Testis (tissue), 3 donors: ENCODE data around the gene PSMD2. TPM values are rescaled to one million over a fixed set of nuclear protein-coding genes. Genes with fewer than 3 reads are reported as not detected.

Experiments
- DNase-seq: peaks from one replicate; pipeline ENCODE4 v3.0.0-alpha.2; 2019
- H3K27ac ChIP-seq, 2 donors: fragments of 200-600 bp; sonication (generic); one replicate each; pipeline ENCODE4 v1.5.1; 2019
- H3K27me3 ChIP-seq: fragments of 200-600 bp; sonication (generic); one replicate; pipeline ENCODE4 v1.5.1; 2019
- H3K36me3 ChIP-seq: fragments of 200-600 bp; sonication (generic); one replicate; pipeline ENCODE4 v1.5.1; 2017; ENCODE audit warnings: low read depth; ENCODE audit errors: missing control alignments
- H3K4me1 ChIP-seq: fragments of 200-600 bp; sonication (generic); one replicate; pipeline ENCODE4 v1.5.1; 2019
- H3K4me3 ChIP-seq, 2 donors: fragments of 200-600 bp; sonication (generic); one replicate each; pipeline ENCODE4 v1.5.1; 2017 to 2019
- H3K9me3 ChIP-seq: fragments of 200-600 bp; sonication (generic); one replicate; pipeline ENCODE4 v1.5.1; 2017
- POLR2A ChIP-seq: fragments of 450-650 bp; IDR thresholded peaks from one replicate; pipeline ENCODE4 v1.6.1; 2017; ENCODE audit warnings: antibody characterized with exemption, mild to moderate bottlenecking, moderate library complexity
- WGBS, 2 donors: methylation state at CpG; one replicate each; pipeline ENCODE4 v1.1.5; 2018; 5-methylcytosine and 5-hydroxymethylcytosine counted together
- intact Hi-C: fragments of 100-400 bp; cut with DNase I; formaldehyde crosslinking; loops from one replicate; pipeline ENCODE4 v1.15.1; 2023; ENCODE audit warnings: low total_unique reads
- polyA plus RNA-seq: library from polyadenylated mRNA; stranded (reverse); fragments of 350-450 nt; fragmentation: Illumina TruSeq; extraction: RNeasy Lipid Tissue Mini Kit (QIAGEN cat#74804); gene quantifications from one replicate; pipeline ENCODE4 v1.2.3, GENCODE V29; 2014; ENCODE audit warnings: low read depth, low replicate concordance; ENCODE audit not compliant: insufficient read depth
- total RNA-seq, 2 donors: library from RNA; depleted of rRNA; stranded (reverse); fragments of >200 nt; gene quantifications; one replicate each; pipeline ENCODE4 v1.2.3, GENCODE V29; 2016
- TF ChIP-seq, protein P1 (sequence below), 3 experiments: fragments of 450-650 bp in 2 of 3; fragments of 200-600 bp in 1 of 3; sonication (generic) in 1 of 3; IDR thresholded peaks; one replicate each; pipeline ENCODE4 v1.5.1; 2016 to 2019; ENCODE audit warnings: antibody characterized with exemption in 3 of 3, mild to moderate bottlenecking in 2 of 3, moderate library complexity in 1 of 3

Gene PSMD2
- total and polyA plus RNA-seq, 3 donors from 2014 or later = 289 to 379 (median 339) TPM

- TF ChIP-seq, protein P1, sequence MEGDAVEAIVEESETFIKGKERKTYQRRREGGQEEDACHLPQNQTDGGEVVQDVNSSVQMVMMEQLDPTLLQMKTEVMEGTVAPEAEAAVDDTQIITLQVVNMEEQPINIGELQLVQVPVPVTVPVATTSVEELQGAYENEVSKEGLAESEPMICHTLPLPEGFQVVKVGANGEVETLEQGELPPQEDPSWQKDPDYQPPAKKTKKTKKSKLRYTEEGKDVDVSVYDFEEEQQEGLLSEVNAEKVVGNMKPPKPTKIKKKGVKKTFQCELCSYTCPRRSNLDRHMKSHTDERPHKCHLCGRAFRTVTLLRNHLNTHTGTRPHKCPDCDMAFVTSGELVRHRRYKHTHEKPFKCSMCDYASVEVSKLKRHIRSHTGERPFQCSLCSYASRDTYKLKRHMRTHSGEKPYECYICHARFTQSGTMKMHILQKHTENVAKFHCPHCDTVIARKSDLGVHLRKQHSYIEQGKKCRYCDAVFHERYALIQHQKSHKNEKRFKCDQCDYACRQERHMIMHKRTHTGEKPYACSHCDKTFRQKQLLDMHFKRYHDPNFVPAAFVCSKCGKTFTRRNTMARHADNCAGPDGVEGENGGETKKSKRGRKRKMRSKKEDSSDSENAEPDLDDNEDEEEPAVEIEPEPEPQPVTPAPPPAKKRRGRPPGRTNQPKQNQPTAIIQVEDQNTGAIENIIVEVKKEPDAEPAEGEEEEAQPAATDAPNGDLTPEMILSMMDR (IDR thresholded peaks at IDR 0.05) = no peak
- no peak for TF ChIP-seq POLR2A
- no peaks in the 10 kb centered on the region for H3K27me3 ChIP-seq
- H3K27ac ChIP-seq = peak overlapping the region; percentile 96 to 98
- H3K4me1 ChIP-seq = peaks cover 31% of the 10 kb centered on the region
- 32 to 40% methylated on average over 3 to 4 of the region's 4 CpGs for WGBS, 2 donors
- no peaks in the 10 kb centered on the region for H3K36me3 ChIP-seq
- no peak for DNase-seq
- H3K9me3 ChIP-seq = no peaks in the 10 kb centered on the region
- intact Hi-C loops = no loop called here
- peak overlapping the region; percentile 77 to 95 for H3K4me3 ChIP-seq
These were observed 36.2 kb downstream of the PSMD2 start for GRCh38 chr3:184335291-184335660.

GRCh38 chr3:184335661-184336546 lies 36.9 kb downstream of the PSMD2 start:
- no peaks in the 10 kb centered on the region for H3K27me3 ChIP-seq
- peak overlapping the region; percentile 96 to 98 for H3K27ac ChIP-seq
- H3K9me3 ChIP-seq = no peaks in the 10 kb centered on the region
- peaks cover 31% of the 10 kb centered on the region for H3K4me1 ChIP-seq
- H3K4me3 ChIP-seq = peak overlapping the region; percentile 77 to 95
- H3K36me3 ChIP-seq = no peaks in the 10 kb centered on the region
- WGBS, 2 donors = 0% methylated on average over 6 to 66 of the region's 77 CpGs
- peak; percentile 94 for DNase-seq
- intact Hi-C loops = no loop called here
- TF ChIP-seq POLR2A = peak; percentile 86
- TF ChIP-seq, protein P1 (IDR thresholded peaks at IDR 0.05) = no peak

GRCh38 chr3:184336547-184337398 lies 37.7 kb downstream of the PSMD2 start:
- H3K4me3 ChIP-seq = peak overlapping the region; percentile 77 to 95
- no peaks in the 10 kb centered on the region for H3K9me3 ChIP-seq
- peak overlapping the region; percentile 96 to 98 for H3K27ac ChIP-seq
- no peaks in the 10 kb centered on the region for H3K27me3 ChIP-seq
- no peaks in the 10 kb centered on the region for H3K36me3 ChIP-seq
- DNase-seq = peak; percentile 65
- peaks cover 31% of the 10 kb centered on the region for H3K4me1 ChIP-seq
- 13 to 14% methylated on average over 9 to 17 of the region's 17 CpGs for WGBS, 2 donors
- TF ChIP-seq POLR2A = no peak
- TF ChIP-seq, protein P1 (IDR thresholded peaks at IDR 0.05) = no peak
- intact Hi-C loops = no loop called here

GRCh38 chr3:184337399-184337714 lies 38.3 kb downstream of the PSMD2 start, which contains the start of gene FAM131A:
TSS of gene FAM131A (plus strand) at chr3:184337600. CDS start at chr3:184337631, 31 bp downstream.
- peak; percentile 80 for DNase-seq
- H3K36me3 ChIP-seq = no peaks in the 10 kb centered on the region
- intact Hi-C loops = no loop called here
- no peaks in the 10 kb centered on the region for H3K27me3 ChIP-seq
- peak within 1 kb of the TSS; percentile 77 to 95 for H3K4me3 ChIP-seq
- 44 to 45% methylated on average over 5 to 6 of the region's 6 CpGs for WGBS, 2 donors
- peak within 1 kb of the TSS; percentile 96 to 98 for H3K27ac ChIP-seq
- TF ChIP-seq POLR2A = no peak
- TF ChIP-seq, protein P1 (IDR thresholded peaks at IDR 0.05) = no peak
- H3K4me1 ChIP-seq = peaks cover 31% of the 10 kb centered on the region
- no peaks in the 10 kb centered on the region for H3K9me3 ChIP-seq
